ENCODE measurements around the gene ITSN2.

DNA sequence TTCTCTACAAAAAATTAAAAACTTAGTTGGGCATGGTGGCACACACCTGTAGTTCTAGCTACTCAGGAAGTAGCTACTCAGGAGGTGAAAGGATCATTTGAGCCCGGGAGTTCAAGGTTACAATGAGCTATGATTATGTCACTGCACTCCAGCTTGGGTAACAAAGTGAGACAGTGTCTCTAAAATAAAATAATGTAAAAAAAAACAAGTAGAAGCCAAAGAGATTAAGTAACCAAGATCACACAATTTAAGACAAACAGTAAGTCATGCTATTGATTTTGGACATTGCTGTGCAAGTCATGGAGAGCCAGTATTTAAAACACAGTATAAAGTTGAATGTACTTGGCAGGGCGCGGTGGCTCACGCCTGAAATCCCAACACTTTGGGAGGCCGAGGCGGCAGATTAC, 20.5 kb downstream of the ITSN2 start:
- no peak for TF ChIP-seq CTCF (conservative IDR thresholded peaks at IDR 0.05 in 1 of 2, IDR thresholded peaks at IDR 0.05 in 1 of 2; ENCODE audit: low read depth in 1 of 2, low read length in 2 of 2)
- no peak for TF ChIP-seq EZH2 (IDR thresholded peaks at IDR 0.05; ENCODE audit: low read length, missing control alignments)
